HG03135 (cell line): Measurements from ENCODE around the gene PIGB.
"Not testable (repeated sequence)": the region's sequence is repeated elsewhere in the genome, so short reads cannot be mapped to it uniquely, and the experiment has no call there.

ENCODE experiments used
- ATAC-seq: cut with Tn5 transposase; IDR thresholded peaks from one replicate; pipeline ENCODE4 v1.9.1; 2021; ENCODE audit warnings: mild to moderate bottlenecking, moderate library complexity; ENCODE audit not compliant: unreplicated experiment

Gene PIGB

GRCh38 chr15:55318588-55319494 is at the start of gene PIGB, which contains the start of gene PIGBOS1:
Gene PIGB (plus strand): TSS chr15:55319222. CDS start chr15:55319251, 29 bp downstream.
Gene PIGBOS1 (minus strand): TSS chr15:55319123. CDS start chr15:55317792, 1,331 bp downstream.
- peak; percentile 91 for ATAC-seq

- no peak for ATAC-seq
Observed at GRCh38 chr15:55270291-55270690, 48.7 kb upstream of the PIGB start.

DNA sequence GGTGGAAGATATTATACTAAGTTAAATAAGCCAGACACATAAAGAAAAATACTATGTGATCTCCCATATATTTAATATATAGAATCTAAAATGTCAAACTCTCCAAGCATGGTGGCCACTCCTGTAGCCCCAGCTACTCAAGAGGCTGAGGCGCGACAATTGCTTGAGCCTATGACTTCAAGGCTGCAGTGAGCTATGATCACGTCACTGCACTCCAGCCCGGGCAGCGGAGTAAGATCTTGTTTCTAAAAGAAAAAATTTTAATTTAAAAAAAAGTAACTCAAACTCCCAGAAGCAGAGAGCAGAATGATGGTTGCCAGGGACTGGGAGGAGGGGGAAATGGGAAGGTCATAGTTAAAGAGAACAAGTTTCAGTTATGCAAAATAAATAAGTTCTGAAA is 42.7 kb upstream of the PIGB start:
- no peak for ATAC-seq

- peak; percentile 50 for ATAC-seq
Observed at GRCh38 chr15:55277116-55277564, 41.9 kb upstream of the PIGB start.

DNA sequence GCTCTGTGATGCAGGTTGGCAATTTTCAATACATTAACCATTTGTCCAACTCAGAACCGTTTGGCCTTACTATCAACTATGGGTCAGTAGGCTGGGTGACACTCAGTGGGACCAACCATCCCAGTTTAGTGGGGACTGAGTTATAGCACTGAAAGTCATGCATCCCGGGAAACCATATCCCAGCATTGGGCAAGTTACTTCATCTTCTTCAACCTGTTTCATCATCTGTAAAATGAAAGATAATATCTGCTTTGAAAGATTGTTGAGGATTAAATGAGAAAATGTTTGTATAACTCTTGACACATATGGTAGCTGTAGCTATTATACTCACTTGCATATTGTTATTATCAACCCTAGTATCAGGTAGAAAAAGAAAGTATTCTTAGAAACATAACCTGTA is 41.3 kb upstream of the PIGB start:
- no peak for ATAC-seq

DNA sequence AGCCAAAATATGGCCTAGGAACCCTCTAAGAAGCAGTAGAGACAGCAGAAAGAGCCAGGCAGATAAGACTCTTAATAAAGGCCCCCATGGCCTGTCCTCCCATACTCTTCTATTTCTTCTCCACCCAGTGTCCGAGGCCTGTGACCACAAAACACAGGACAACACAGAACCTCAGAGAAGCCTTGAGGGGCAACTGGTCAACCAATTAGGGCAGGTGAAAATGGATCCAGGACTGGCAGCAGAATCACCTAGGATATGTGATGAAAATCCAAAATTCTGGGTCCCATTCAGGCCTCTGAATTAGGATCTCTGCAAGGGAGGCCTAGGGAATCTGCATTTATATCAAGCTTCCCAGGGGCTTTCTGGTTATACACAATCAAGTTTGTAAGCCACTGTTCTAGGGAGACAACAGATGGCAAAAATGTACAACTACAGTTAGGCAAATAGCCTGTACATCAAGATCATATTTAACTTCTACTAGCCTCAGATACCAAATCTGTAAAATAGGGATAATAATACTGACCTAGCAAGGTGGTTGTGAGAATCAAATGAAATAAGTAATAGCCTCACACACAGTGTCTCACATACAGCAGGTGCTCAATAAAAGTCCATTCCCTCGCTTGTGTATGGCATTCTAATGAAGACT is 39.8 kb upstream of the PIGB start:
- no peak for ATAC-seq

GRCh38 chr15:55279746-55280351 is 39.2 kb upstream of the PIGB start:
- peak; percentile 77 for ATAC-seq

- ATAC-seq: not testable (repeated sequence)
Observed at GRCh38 chr15:55280589-55280988, 38.4 kb upstream of the PIGB start.

DNA sequence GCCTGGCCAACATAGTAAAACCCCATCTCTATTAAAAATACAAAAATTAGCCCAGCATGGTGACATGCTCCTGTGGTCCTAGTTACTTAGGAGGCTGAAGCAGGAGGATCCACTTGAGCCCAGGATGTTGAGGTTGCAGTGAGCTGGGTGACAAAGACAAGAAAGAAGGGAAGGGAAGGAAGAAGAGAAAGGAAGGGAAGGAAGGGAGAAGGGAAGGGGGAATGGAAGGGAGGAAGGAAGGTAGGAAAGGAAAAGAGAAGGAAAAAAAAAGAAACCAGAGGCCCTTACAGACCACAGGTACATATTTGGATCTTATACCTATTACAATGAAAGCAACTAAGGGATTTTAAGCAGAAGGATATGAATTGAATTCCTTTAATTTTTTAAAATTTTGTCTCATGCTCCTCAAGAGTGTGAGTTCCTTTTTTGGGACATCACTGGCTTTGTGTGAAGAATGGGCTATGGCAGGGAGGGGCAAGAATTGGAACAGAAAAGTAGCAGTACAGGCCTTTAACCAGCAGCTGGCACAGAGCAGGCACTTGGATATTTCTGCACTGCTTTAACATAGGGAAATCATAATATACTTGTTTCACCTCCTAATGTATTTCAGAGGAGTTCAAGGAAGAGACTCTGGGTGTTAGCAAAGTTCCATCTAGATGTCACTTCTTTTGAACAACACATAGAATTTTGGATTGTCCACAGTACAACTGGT is 37.3 kb upstream of the PIGB start:
- no peak for ATAC-seq

DNA sequence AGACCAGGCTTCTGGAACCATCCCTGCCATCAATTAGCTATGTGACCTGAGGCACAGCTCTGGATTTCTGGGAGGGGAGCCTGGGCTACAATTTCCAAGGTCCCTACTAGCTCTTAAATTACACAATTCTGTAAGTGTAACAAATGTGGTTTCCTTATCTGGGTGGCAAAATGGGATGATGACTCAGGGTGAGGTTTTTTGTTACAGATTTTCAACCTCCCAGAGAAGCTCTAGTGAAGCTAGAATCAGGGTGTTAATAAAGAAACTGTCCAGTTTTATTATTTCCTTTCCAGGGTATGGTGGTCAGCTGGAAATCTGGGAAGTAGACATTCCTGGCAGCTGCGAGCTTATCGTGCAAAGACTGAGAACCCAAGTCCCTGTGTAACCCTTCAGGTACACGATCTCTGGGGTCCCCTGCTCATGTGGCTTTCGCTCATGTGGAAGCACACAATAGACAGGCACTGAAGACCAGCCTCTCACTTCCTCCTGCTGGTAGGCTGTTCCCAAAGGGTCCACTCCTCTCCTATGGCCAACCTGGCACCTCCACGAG is 36.7 kb upstream of the PIGB start:
- ATAC-seq: no peak

GRCh38 chr15:55283379-55284147 is 35.5 kb upstream of the PIGB start:
- no peak for ATAC-seq

- no peak for ATAC-seq
Observed at GRCh38 chr15:55284426-55284825, 34.6 kb upstream of the PIGB start.

DNA sequence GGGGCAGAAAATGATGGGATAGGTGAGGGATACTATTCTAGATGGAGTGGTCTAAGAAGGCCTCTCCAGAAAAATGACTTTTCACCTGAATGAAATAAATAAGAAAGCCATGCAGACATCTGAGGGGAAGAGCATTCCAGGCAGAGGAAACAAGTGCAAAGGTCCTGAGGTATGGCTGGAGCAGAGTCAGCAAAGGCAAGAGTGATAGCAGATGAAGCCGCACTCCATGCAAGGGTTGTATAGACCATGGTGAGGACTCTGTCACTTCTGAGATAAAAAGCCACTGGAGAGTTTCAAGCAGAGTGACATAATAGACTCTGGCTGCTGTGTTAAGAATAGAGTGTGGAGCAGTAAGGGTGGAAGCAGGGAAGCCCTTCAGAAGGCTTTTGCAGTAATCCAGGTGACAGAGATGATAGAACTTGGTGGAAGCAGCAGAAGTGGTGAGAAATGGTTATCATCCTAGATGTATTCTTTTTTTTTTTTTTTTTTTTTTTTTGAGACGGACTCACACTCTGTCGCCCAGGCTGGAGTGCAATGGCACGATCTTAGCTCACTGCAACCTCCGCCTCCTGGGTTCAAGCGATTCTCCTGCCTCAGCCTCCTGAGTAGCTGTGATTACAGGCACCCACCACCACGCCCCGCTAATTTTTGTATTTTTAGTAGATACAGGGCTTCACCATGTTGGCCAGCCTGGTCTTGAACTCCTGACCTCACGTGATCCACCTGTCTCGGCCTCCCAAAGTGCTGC is 32.4 kb upstream of the PIGB start:
- not testable (repeated sequence) for ATAC-seq

DNA sequence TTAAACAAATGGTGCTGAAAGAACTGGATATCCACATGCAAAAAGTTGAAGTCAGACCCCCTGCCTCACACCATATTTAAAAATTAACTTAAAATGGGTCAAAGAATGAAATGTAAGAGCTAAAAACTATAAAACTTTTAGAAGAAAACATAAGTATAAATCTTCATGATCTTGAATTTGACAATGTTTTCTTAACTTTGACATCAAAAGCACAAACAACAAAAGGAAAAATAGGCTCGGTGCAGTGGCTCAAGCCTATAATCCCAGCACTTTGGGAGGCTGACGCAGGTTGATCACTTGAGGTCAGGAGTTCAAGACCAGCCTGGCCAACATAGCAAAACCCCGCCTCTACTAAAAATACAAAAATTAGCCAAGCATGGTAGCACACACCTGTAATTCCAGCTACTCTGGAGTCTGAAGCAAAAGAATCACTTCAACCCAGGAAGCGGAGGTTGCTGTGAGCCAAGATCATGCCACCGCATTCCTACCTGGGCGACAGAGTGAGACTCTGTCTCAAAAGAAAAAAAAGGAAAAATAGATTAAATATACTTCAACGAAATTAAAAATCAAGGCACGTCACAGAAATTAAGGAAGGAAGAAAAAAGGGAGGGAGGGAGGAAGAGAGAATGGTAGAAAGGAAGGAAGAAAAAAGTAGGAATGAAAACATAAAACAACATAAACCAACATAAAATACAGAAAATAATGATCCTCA is 30.9 kb upstream of the PIGB start:
- no peak for ATAC-seq

- peak; percentile 27 for ATAC-seq
Observed at GRCh38 chr15:55289011-55289745, 29.8 kb upstream of the PIGB start.

GRCh38 chr15:55289746-55290527 is 29.1 kb upstream of the PIGB start, which contains the start of gene RAB27A:
Gene RAB27A (minus strand): TSS chr15:55289813. CDS start chr15:55234934, 54,879 bp downstream.
- ATAC-seq: peak; percentile 70

DNA sequence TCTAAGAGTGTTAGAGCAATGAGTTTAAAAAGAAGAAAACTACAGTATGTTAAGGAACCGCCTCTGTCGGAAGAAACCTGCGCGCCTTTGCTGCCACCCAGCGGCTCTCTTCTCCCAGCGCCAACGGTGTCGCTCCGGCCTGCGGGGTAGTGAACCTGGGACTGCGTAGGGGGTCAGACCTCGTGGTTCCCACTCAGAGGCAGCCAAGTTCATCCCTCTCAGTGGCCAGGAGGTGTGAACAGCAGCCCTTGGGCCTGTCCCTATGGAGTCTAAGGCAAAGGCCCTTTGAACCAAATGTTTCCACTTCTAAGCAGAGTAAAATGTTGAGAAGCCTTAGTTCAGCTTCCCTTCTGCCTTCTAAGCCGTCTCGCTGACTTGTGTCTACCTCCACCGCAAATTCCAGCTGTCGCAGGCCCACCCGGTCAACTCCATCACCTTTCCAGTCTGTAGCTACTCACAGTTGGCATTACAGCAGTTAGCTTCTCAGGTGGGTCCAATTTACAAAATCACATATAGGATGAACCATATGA is 28.4 kb upstream of the PIGB start:
- ATAC-seq: peak; percentile 79
